H9 (cell line): ENCODE results near the gene POLR1C. TPM values are rescaled to one million over a fixed set of nuclear protein-coding genes. Genes with fewer than 3 reads are reported as not detected.
"Not testable (repeated sequence)": the region's sequence is repeated elsewhere in the genome, so short reads cannot be mapped to it uniquely, and the experiment has no call there.

Source experiments
- DNase-seq: peaks from one replicate; pipeline ENCODE4 v3.0.0-alpha.2; 2017
- H2AFZ ChIP-seq: one replicate; pipeline ENCODE4 v1.6.1; 2013; ENCODE audit warnings: mild to moderate bottlenecking, low read length, control low read depth, moderate library complexity
- H2AK5ac ChIP-seq: 2 replicates; pipeline ENCODE4 v1.6.1; 2013; ENCODE audit warnings: low read length, control low read depth, mixed read lengths; ENCODE audit not compliant: insufficient read length
- H2BK120ac ChIP-seq: one replicate; pipeline ENCODE4 v1.6.1; 2013; ENCODE audit warnings: low read depth, mild to moderate bottlenecking, low read length, control low read depth, inconsistent platforms; ENCODE audit not compliant: poor library complexity, severe bottlenecking
- H2BK12ac ChIP-seq: 2 replicates; pipeline ENCODE4 v1.6.1; 2013; ENCODE audit warnings: low read length, control low read depth, mixed read lengths, low read depth; ENCODE audit not compliant: insufficient read length
- H2BK15ac ChIP-seq: 2 replicates; pipeline ENCODE4 v1.6.1; 2013; ENCODE audit warnings: low read depth, low read length, control low read depth
- H2BK20ac ChIP-seq: one replicate; pipeline ENCODE4 v1.6.1; 2013; ENCODE audit warnings: low read depth, mild to moderate bottlenecking, low read length, control low read depth, inconsistent platforms; ENCODE audit not compliant: poor library complexity, severe bottlenecking
- H2BK5ac ChIP-seq: 2 replicates; pipeline ENCODE4 v1.6.1; 2013; ENCODE audit warnings: low read length, control low read depth, mixed read lengths; ENCODE audit not compliant: insufficient read length
- H3K14ac ChIP-seq: 2 replicates; pipeline ENCODE4 v1.6.1; 2013; ENCODE audit warnings: low read length, control low read depth; ENCODE audit not compliant: insufficient read depth
- H3K18ac ChIP-seq: 2 replicates; pipeline ENCODE4 v1.6.1; 2013; ENCODE audit warnings: low read depth, mild to moderate bottlenecking, mixed read lengths, low read length, control low read depth; ENCODE audit not compliant: insufficient read length
- H3K23ac ChIP-seq: 2 replicates; pipeline ENCODE4 v1.6.1; 2013; ENCODE audit warnings: low read length, control low read depth, mixed read lengths, low read depth; ENCODE audit not compliant: insufficient read length
- H3K23me2 ChIP-seq: 2 replicates; pipeline ENCODE4 v1.6.1; 2013; ENCODE audit warnings: low read depth, mild to moderate bottlenecking, mixed read lengths, low read length, control low read depth; ENCODE audit not compliant: insufficient read length, poor library complexity, severe bottlenecking
- H3K27ac ChIP-seq: 2 replicates; pipeline ENCODE4 v1.5.1; 2013; ENCODE audit warnings: low read length, control low read depth, mixed read lengths, low read depth; ENCODE audit not compliant: insufficient read length
- H3K27me3 ChIP-seq: 2 replicates; pipeline ENCODE4 v1.6.1; 2013; ENCODE audit warnings: low read length, control low read depth, inconsistent platforms; ENCODE audit not compliant: insufficient read depth
- H3K4ac ChIP-seq: 2 replicates; pipeline ENCODE4 v1.6.1; 2013; ENCODE audit warnings: low read depth, mild to moderate bottlenecking, control low read depth, inconsistent platforms, low read length, moderate library complexity
- H3K4me1 ChIP-seq: 2 replicates; pipeline ENCODE4 v1.6.1; 2013; ENCODE audit warnings: low read length, control low read depth, inconsistent platforms; ENCODE audit not compliant: insufficient read depth
- H3K4me2 ChIP-seq: 2 replicates; pipeline ENCODE4 v1.6.1; 2013; ENCODE audit warnings: low read length, control low read depth, mixed read lengths; ENCODE audit not compliant: insufficient read length, insufficient read depth
- H3K56ac ChIP-seq: 2 replicates; pipeline ENCODE4 v1.6.1; 2013; ENCODE audit warnings: low read depth, mild to moderate bottlenecking, mixed read lengths, low read length, control low read depth; ENCODE audit not compliant: insufficient read length
- H3K79me1 ChIP-seq: 2 replicates; pipeline ENCODE4 v1.6.1; 2013; ENCODE audit warnings: low read depth, mild to moderate bottlenecking, moderate library complexity, low read length, control low read depth, inconsistent platforms; ENCODE audit not compliant: insufficient read depth, poor library complexity, severe bottlenecking
- H3K79me2 ChIP-seq: 2 replicates; pipeline ENCODE4 v1.6.1; 2013; ENCODE audit warnings: low read length, control low read depth, inconsistent platforms; ENCODE audit not compliant: insufficient read depth
- H3K9ac ChIP-seq: 2 replicates; pipeline ENCODE4 v1.6.1; 2013; ENCODE audit warnings: low read length, control low read depth, mixed read lengths; ENCODE audit not compliant: insufficient read length; ENCODE audit errors: extremely low read depth
- H3K9me3 ChIP-seq: one replicate; pipeline ENCODE4 v1.6.1; 2013; ENCODE audit warnings: low read depth, low read length, inconsistent platforms; ENCODE audit not compliant: control insufficient read depth
- H3T11ph ChIP-seq: one replicate; pipeline ENCODE4 v1.6.1; 2013; ENCODE audit warnings: mild to moderate bottlenecking, low read length, control low read depth, inconsistent platforms
- H4K20me1 ChIP-seq: one replicate; pipeline ENCODE4 v1.6.1; 2013; ENCODE audit not compliant: control insufficient read depth, insufficient read length, insufficient read depth
- H4K5ac ChIP-seq: 2 replicates; pipeline ENCODE4 v1.6.1; 2013; ENCODE audit warnings: low read depth, mild to moderate bottlenecking, mixed read lengths, low read length, control low read depth; ENCODE audit not compliant: insufficient read length
- H4K8ac ChIP-seq: replicated peaks from 2 replicates; pipeline ENCODE4 v1.6.1; 2013; ENCODE audit warnings: low read length, control low read depth, mixed read lengths, low read depth; ENCODE audit not compliant: insufficient read length
- H4K91ac ChIP-seq: 2 replicates; pipeline ENCODE4 v1.6.1; 2013; ENCODE audit warnings: low read depth, mild to moderate bottlenecking, moderate library complexity, mixed read lengths, low read length, control low read depth; ENCODE audit not compliant: insufficient read length
- H3K27ac Mint-ChIP-seq, 3 experiments: 2 replicates in 2 of 3; 3 replicates in 1 of 3; pipeline ENCODE4 v1.8.0; 2020 to 2021; ENCODE audit warnings: mixed read lengths in 3 of 3, mild to moderate bottlenecking in 1 of 3, moderate library complexity in 1 of 3
- H3K27me3 Mint-ChIP-seq: 2 replicates; pipeline ENCODE4 v1.8.0; 2021; ENCODE audit warnings: low read depth, mild to moderate bottlenecking, moderate library complexity, mixed read lengths
- H3K36me3 Mint-ChIP-seq, 3 experiments: 2 replicates in 2 of 3; 3 replicates in 1 of 3; pipeline ENCODE4 v1.8.0; 2020 to 2021; ENCODE audit warnings: low read depth in 3 of 3, mixed read lengths in 3 of 3; ENCODE audit not compliant: insufficient read depth in 1 of 3
- H3K4me1 Mint-ChIP-seq, 2 experiments: 2 replicates each; pipeline ENCODE4 v1.8.0; 2020; ENCODE audit warnings: mixed read lengths in 2 of 2
- H3K4me3 Mint-ChIP-seq, 2 experiments: 2 replicates in 1 of 2; 3 replicates in 1 of 2; pipeline ENCODE4 v1.8.0; 2020 to 2021; ENCODE audit warnings: mild to moderate bottlenecking in 2 of 2, mixed read lengths in 2 of 2, moderate library complexity in 1 of 2
- H3K9me3 Mint-ChIP-seq, 2 experiments: 2 replicates in 1 of 2; 3 replicates in 1 of 2; pipeline ENCODE4 v1.8.0; 2020; ENCODE audit warnings: mild to moderate bottlenecking in 2 of 2, mixed read lengths in 2 of 2, moderate library complexity in 1 of 2
- WGBS: extraction: QIAGEN DNeasy Blood & Tissue Kit; methylation state at CpG from one replicate; pipeline ENCODE4 v1.1.7; 2013; ENCODE audit warnings: missing lambda C conversion rate, low lambda C conversion rate, mixed read lengths; ENCODE audit not compliant: insufficient read length; ENCODE audit errors: extremely low coverage; 5-methylcytosine and 5-hydroxymethylcytosine counted together
- total RNA-seq: library from RNA; stranded (reverse); gene quantifications from 2 replicates; pipeline ENCODE4 v1.2.1, GENCODE V29; 2021

Gene POLR1C
- total RNA-seq, 1 experiment from 2014 or later, result 75.8 TPM

DNA sequence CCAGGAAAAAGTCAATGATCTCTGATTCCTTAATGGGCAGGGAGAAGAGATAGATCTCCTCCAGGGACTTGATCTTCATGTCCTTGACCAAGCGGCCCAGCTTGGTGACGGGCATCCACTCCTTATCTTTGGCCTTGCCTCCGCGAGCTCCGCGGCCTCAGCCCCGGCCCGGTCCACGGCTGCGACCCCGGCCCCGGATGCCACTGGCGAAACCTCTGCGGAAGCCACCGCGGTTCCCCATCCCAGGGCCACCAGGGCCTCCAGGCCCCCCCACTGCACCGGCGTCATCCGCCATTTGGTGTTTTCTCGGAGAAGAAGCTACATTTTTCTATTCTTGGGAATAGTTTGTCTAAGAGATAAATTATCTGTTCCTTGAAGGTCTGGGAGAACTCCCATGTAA, 22.5 kb downstream of the POLR1C start:
- H3K4ac ChIP-seq, H4K8ac ChIP-seq, H3K23ac ChIP-seq, H3K27ac Mint-ChIP-seq, H3K14ac ChIP-seq, H3K18ac ChIP-seq, H4K20me1 ChIP-seq, H3K56ac ChIP-seq, H3K27me3 Mint-ChIP-seq, H3T11ph ChIP-seq, H3K23me2 ChIP-seq, H2BK15ac ChIP-seq, DNase-seq, H2BK20ac ChIP-seq, H3K9me3 ChIP-seq, H3K4me1 Mint-ChIP-seq, H3K79me2 ChIP-seq, H2BK5ac ChIP-seq, H3K4me1 ChIP-seq, H3K9me3 Mint-ChIP-seq, H2AK5ac ChIP-seq, H3K79me1 ChIP-seq, H3K9ac ChIP-seq, H3K27ac ChIP-seq, H2BK12ac ChIP-seq, H4K91ac ChIP-seq, H2AFZ ChIP-seq, H3K4me3 Mint-ChIP-seq, H4K5ac ChIP-seq, H3K27me3 ChIP-seq, H3K4me2 ChIP-seq, H2BK120ac ChIP-seq: not testable (repeated sequence)
- no CpG with 5 or more reads among the region's 20 CpGs for WGBS
- peaks cover 28 to 76% (median 51%) of the 10 kb centered on the region in 3 experiments; a peak in 6 of 7 replicates for H3K36me3 Mint-ChIP-seq
